ENCODE results near the gene ANKRD28.

- no peak for TF ChIP-seq CTCF (IDR thresholded peaks at IDR 0.05; ENCODE audit: low read length)
- TF ChIP-seq EZH2 (optimal IDR thresholded peaks at IDR 0.05; ENCODE audit: low read depth, low read length): no peak
Observed at GRCh38 chr3:15724446-15724845, 73.3 kb downstream of the ANKRD28 start.
